GM18870 (cell line): Measurements from ENCODE around the gene CAMK1D.
"Not testable (repeated sequence)": the region's sequence is repeated elsewhere in the genome, so short reads cannot be mapped to it uniquely, and the experiment has no call there.

Experiments used
- ATAC-seq: cut with Tn5 transposase; IDR thresholded peaks from one replicate; pipeline ENCODE4 v1.9.1; 2021; ENCODE audit warnings: moderate library complexity; ENCODE audit not compliant: unreplicated experiment

CAMK1D gene

GRCh38 chr10:12348870-12349628 is at the start of gene CAMK1D:
Gene CAMK1D, plus strand, starts transcription at chr10:12349547.
- ATAC-seq, result no peak

- ATAC-seq, result not testable (repeated sequence)
These were observed 48.3 kb upstream of the CAMK1D start for GRCh38 chr10:12301036-12301435.

DNA sequence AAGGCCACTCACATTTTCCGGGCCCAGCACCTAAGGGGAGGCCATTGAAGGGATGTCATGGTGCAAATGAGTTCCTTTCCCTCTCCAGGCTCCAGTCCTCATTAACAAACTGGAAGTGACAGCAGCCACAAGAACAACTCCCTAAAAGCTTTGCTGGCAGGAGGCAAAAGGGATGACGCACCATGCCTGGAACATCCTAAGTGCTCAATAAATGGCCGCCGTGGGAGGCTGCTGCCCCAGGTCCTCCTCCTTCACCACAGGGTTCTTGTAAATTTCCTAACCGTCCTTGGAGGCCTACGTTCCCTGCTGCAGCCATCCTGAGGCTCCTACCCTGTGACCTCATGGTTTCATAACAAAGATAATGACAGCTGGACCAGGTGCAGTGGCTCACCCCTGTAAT is 41.3 kb upstream of the CAMK1D start:
- ATAC-seq, result no peak

GRCh38 chr10:12308736-12309375 is 40.5 kb upstream of the CAMK1D start:
- no peak for ATAC-seq

GRCh38 chr10:12309783-12310182 is 39.6 kb upstream of the CAMK1D start:
- ATAC-seq, result not testable (repeated sequence)

GRCh38 chr10:12314836-12315235 is 34.5 kb upstream of the CAMK1D start:
- ATAC-seq, result no peak

- no peak for ATAC-seq
These were observed 30.3 kb upstream of the CAMK1D start for GRCh38 chr10:12319076-12319475.

- ATAC-seq, result no peak
These were observed 28.5 kb upstream of the CAMK1D start for GRCh38 chr10:12320892-12321291.

GRCh38 chr10:12321641-12322040 is 27.7 kb upstream of the CAMK1D start:
- ATAC-seq, result no peak

- no peak for ATAC-seq
These were observed 26.7 kb upstream of the CAMK1D start for GRCh38 chr10:12322583-12323131.

- ATAC-seq, result no peak
These were observed 24.8 kb upstream of the CAMK1D start for GRCh38 chr10:12324530-12324929.

DNA sequence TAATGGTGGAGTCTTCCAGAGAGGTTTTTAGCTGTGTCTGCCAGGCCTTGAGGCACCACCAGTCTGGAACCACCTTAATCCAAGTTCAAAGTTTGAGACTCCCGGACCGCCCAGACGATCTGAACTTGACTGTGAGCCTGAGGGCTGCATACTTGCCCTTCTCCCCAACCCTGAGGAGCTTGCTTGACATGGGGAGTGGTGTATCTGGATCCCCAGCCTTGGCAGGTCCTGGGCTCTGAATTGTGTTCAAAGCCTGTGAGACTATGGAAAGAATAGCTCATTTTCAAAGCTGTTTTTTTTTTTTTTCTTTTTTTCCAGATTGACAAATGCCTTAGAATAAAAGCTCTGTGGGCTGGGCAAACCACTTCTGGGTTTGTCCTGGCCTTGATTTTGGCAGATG is 22.3 kb upstream of the CAMK1D start:
- ATAC-seq, result no peak

DNA sequence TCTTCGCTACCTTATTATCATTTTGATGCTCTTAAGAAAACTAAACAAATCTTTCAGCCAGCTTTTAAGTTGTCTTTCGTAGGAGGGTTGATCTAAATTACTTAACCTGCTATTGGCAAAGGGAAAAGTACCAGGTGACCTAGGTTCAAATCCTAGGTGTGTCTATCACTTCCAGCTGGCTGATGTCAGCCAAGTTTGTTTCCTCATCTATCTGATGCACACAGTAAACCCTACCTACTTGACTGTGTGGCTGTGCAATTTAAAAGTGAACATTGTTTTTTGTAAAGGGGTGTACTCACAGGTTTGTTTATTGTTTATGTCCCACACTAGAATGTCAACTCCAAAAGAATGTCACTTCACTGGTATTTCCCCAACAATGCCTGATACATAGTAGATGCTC is 21.9 kb upstream of the CAMK1D start:
- no peak for ATAC-seq

- ATAC-seq, result not testable (repeated sequence)
These were observed 21.0 kb upstream of the CAMK1D start for GRCh38 chr10:12328312-12328711.

DNA sequence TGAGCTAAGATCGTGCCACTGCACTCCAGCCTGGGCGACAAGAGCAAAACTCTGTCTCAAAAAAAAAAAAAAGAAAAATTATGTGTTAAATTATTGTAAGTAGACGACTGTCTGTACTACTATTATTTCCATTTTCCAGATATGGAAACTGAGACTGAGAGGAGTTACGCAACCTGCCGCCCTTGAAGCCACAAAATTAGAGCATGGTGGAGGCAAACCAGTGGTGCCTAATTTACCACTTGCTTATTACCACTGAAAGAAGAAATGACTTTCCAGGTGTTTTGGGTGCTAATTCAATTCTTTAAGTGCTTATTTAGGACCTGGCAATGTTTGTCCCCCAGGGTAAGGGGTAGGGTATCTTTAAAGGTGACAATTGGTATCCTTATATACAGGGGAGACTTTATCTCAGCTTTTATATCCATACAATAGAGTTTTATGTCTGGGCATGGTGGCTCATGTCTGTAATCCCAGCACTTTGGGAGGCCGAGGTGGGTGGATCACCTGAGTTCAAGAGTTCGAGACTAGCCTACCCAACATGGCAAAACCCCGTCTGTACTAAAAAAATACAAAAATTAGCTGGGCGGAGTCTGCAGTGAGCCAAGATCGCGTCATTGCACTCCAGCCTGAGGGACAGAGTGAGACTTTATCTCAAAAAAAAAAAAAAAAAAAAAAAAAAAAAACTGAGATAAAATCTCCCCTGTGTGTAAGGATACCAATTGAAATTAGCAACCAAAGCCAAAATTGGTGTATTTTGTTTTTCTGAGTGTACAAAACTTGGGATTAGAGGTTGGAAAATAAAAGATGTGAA is 16.6 kb upstream of the CAMK1D start:
- ATAC-seq, result no peak

GRCh38 chr10:12333380-12334185 is 15.8 kb upstream of the CAMK1D start:
- ATAC-seq, result peak; percentile 83

GRCh38 chr10:12334186-12334530 is 15.2 kb upstream of the CAMK1D start:
- no peak for ATAC-seq

DNA sequence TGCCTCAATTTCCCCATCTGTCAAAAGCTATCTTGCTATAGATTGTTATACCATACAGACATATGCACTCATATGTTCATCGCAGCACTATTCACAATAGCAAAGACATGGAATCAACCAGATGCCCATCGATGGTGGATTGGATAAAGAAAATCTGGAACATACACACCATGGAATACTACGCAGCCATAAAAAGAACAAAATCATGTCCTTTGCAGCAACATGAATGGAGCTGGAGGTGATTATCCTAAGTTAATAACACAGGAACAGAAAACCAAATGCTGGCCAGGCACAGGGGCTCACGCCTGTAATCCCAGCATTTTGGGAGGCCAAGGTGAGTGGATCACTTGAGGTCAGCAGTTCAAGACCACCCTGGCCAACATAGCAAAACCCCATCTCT is 14.2 kb upstream of the CAMK1D start:
- not testable (repeated sequence) for ATAC-seq

DNA sequence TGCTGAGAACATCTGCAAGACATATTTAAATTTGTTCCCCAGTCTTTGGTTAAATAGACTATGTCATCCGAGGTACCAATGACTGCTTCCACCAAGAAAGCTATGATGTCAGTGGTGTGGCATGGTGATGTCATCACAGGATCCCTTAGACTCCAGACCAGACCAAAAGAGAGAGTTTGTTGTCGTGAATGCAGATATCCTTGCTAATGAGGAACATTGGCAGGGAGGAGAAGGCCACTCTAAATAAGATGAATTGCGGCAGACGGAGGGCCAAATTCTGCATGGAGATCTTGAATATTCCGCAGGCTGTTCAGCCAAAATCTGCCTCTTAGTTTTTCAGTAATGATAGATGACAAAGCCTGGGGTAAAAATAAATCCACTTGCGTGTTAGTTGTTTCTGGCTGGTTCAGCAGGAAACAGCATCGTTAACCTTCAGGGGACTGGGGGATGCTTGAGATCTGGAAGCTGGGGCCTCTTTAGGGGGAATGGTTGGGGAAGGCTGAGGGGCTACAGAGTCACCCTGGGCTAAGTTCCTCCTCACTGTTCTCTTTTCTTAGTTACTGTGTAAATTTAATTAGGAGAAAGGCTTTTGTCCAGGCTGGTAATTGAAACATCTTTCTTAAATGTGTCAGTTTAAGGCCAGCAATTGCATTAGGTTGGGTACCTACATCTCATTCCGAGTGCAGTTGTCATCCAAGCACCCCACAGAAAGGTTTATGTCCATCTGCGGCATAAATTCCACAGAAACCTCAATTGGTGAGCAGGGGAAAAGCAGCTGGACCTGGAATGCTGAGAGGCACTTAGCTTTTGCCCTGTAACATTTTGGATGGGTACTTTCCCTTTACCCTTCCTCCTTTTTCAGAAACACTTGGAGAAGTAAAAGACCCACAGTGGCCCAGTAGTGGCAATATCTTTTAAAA is 11.6 kb upstream of the CAMK1D start:
- no peak for ATAC-seq

DNA sequence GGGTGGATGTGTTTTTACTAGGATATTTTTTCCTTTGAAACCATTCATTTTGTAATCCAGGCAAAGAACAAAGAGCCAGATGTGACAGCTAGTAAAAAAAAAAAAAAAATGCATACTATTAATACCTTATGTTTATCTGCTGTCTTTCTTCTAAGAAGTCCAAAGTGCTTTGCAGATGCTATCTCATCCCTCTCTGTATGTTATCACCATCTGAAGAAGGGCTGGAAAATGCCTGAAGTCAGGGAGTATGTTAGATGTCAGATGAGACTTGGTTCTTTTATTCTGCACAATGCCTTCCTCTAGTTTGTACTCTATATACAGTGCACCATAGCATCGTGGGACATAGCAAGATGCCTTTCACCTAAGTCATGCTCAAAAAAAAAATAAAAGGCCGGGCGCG is 10.4 kb upstream of the CAMK1D start:
- ATAC-seq, result no peak
